ENCODE measurements around the gene VPS39.

Gene VPS39, protein sequence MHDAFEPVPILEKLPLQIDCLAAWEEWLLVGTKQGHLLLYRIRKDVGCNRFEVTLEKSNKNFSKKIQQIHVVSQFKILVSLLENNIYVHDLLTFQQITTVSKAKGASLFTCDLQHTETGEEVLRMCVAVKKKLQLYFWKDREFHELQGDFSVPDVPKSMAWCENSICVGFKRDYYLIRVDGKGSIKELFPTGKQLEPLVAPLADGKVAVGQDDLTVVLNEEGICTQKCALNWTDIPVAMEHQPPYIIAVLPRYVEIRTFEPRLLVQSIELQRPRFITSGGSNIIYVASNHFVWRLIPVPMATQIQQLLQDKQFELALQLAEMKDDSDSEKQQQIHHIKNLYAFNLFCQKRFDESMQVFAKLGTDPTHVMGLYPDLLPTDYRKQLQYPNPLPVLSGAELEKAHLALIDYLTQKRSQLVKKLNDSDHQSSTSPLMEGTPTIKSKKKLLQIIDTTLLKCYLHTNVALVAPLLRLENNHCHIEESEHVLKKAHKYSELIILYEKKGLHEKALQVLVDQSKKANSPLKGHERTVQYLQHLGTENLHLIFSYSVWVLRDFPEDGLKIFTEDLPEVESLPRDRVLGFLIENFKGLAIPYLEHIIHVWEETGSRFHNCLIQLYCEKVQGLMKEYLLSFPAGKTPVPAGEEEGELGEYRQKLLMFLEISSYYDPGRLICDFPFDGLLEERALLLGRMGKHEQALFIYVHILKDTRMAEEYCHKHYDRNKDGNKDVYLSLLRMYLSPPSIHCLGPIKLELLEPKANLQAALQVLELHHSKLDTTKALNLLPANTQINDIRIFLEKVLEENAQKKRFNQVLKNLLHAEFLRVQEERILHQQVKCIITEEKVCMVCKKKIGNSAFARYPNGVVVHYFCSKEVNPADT

DNA sequence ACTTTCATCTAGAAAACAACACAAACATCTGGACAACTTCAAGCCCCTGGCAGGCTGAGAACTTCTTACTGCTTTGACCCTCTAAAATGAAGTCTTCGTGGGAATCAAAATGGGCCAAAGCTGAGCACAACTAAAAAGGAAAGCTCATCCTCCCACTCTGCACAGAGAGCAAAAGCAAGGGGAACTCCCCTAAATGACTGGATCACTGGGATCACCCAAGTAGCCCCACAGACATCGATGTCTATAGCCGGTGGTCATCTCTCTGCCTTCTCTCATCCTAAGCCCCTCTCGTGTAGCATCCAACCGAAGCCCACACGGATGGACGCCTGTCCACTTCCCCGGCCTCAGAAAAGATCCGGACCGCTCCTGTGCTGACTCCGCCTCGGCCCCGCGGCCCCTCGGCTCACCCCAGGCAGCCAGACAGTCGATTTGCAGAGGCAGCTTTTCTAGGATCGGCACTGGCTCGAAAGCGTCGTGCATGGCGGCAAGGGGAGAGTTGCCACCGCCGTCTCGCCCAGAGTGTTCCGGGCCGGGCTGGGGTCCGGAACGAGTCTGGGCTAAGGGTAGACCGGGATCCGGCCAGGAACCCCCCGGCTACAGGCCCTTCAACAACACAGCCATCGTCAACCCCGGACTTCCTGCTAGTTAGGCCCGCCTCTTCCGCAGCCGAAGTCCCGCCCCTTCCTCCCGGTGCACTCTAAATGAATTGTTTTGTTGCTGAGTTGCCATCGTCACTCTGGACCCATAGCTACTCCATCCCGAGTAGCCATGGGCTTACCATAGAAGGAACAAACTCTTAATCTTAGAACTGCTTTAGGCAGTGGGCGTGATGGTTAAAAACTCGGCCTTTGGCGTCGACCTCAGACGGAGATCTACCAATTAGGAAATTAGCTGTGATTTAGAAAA lies at the start of gene VPS39:
Gene VPS39, minus strand, starts transcription at position 631 of the 906 bp plus-strand sequence. Its CDS starts 151 bp downstream, at position 480.
- in situ Hi-C loops (cut with MboI; ENCODE audit: low pct_unique_long_range_greater_than_20kb, low sequenced_read_pairs, unreplicated experiment), result no loop called here
- peak; percentile 83 for DNase-seq (ENCODE audit: low spot score)
- TF ChIP-seq, protein P1, sequence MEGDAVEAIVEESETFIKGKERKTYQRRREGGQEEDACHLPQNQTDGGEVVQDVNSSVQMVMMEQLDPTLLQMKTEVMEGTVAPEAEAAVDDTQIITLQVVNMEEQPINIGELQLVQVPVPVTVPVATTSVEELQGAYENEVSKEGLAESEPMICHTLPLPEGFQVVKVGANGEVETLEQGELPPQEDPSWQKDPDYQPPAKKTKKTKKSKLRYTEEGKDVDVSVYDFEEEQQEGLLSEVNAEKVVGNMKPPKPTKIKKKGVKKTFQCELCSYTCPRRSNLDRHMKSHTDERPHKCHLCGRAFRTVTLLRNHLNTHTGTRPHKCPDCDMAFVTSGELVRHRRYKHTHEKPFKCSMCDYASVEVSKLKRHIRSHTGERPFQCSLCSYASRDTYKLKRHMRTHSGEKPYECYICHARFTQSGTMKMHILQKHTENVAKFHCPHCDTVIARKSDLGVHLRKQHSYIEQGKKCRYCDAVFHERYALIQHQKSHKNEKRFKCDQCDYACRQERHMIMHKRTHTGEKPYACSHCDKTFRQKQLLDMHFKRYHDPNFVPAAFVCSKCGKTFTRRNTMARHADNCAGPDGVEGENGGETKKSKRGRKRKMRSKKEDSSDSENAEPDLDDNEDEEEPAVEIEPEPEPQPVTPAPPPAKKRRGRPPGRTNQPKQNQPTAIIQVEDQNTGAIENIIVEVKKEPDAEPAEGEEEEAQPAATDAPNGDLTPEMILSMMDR (IDR thresholded peaks at IDR 0.05; ENCODE audit: extremely low read depth, insufficient read depth, missing control alignments), result no peak

DNA sequence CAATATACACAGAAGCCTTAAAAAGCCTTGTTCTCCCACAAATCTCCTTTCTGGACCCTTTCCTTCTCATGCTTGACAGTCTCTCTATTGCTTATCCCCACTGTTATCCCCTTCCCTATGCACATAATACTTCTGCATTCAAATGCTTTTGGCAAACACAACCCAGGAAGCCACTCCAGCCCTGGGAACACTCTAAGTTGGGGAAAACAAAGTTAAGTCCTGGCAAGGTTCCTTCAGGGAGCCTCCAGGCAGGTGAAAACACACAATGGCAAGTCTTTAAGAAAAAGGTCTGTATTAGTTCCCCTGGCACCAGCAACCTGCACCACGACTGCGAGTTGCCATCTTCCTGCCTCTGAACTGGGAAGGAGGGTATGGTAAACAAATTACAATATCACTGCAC lies 45.2 kb upstream of the VPS39 start:
- in situ Hi-C loops (cut with MboI; ENCODE audit: low pct_unique_long_range_greater_than_20kb, low sequenced_read_pairs, unreplicated experiment), result no loop called here

DNA sequence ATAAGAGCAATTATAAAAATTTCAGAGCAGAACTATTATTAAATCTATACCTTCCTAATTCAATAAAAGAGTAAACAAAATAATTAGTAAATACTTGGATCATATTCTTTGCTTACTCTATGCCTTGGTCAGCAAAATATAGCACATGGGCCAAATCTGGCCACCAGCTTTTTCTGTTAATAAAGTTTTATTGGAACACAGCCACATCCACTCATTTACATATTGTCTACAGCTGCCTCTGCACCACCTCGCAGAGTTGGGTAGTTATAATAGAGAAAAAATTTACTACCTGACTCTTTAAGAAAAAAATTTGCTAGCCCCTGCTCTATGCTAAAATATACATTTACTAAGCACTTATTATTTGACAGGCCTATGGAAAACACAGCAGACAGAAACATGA lies 32.7 kb upstream of the VPS39 start:
- in situ Hi-C loops (cut with MboI; ENCODE audit: low pct_unique_long_range_greater_than_20kb, low sequenced_read_pairs, unreplicated experiment), result no loop called here
- TF ChIP-seq, protein P1 (IDR thresholded peaks at IDR 0.05; ENCODE audit: extremely low read depth, insufficient read depth, missing control alignments), result no peak
- DNase-seq (ENCODE audit: low spot score), result no peak

More for the DNA sequence above, 45.2 kb upstream of the VPS39 start:
- TF ChIP-seq, protein P1 (IDR thresholded peaks at IDR 0.05; ENCODE audit: extremely low read depth, insufficient read depth, missing control alignments), result no peak
- DNase-seq (ENCODE audit: low spot score), result no peak

DNA sequence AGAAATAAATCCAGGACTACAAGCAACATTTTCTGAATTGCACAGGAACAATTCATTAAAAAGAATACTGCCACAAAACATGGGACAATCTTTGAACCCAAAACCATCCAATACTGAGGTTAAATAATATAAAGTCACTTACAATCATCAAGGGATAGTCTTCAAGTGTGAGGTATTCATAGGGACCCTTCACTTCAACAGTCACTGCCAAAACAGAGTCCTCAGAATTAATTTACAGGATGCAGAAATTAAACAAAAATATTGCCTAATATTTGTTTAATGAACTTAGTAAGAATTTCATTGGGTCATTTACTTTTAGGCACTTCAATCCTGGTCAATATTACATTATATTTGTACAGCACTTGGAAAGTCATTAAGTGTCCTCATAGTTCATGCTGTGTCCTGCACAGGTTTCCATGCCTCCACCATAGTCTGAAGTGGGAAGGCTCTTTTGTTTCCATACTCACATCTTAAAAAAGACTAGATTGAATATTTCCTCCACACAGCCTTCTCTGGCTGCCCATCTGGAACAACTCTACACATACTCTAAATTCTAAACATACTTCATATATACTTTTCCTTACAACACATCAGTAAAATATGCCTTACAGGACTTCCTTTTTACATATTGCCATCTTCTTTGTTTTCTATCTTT lies 31.6 kb upstream of the VPS39 start:
- in situ Hi-C loops (cut with MboI; ENCODE audit: low pct_unique_long_range_greater_than_20kb, low sequenced_read_pairs, unreplicated experiment), result no loop called here
- DNase-seq (ENCODE audit: low spot score), result no peak
- TF ChIP-seq, protein P1 (IDR thresholded peaks at IDR 0.05; ENCODE audit: extremely low read depth, insufficient read depth, missing control alignments), result no peak

DNA sequence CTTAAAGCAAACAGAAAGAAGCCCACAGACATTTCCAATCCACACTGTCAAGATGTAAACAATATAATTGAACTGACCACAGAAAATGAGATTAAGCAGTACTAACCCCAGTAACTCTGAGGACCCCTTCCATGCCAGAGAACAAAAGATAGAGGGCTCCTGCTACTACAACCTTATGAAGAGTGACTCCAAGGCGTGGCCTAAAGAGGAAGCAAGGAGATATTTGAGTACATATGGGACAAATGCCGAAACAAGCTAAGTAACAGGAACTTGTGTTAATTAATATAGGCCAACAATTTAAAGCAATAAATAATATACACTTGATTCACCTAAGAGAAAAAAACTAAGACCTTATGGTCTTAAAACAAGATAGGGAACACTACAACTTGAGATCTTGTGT lies 25.0 kb upstream of the VPS39 start:
- no peak for DNase-seq (ENCODE audit: low spot score)
- in situ Hi-C loops (cut with MboI; ENCODE audit: low pct_unique_long_range_greater_than_20kb, low sequenced_read_pairs, unreplicated experiment), result no loop called here
- TF ChIP-seq, protein P1 (IDR thresholded peaks at IDR 0.05; ENCODE audit: extremely low read depth, insufficient read depth, missing control alignments), result no peak

All from GM13977 (cell line).